NCI-H446 treated with DMSO at 0.1 percent for 48 hours (cell line): Measurements from ENCODE around the gene RNF187.

Source experiments
- DNase-seq: peaks from one replicate; lab custom pipeline; 2025; lab: John Stamatoyannopoulos, UW

RNF187 gene

GRCh38 chr1:228544021-228544850 is 57.1 kb downstream of the RNF187 start:
- DNase-seq, result no peak

- DNase-seq, result no peak
Measured at GRCh38 chr1:228544921-228545591, 57.9 kb downstream of the RNF187 start.
